HEK293T (cell line): ENCODE data around the gene ROR1.

Experiments
- BHLHE40 ChIP-seq: fragments of 450-650 bp; IDR thresholded peaks from 2 replicates; pipeline ENCODE4 v1.6.1; 2016; ENCODE audit warnings: mild to moderate bottlenecking, moderate library complexity, borderline replicate concordance
- ELF4 ChIP-seq: fragments of 450-650 bp; IDR thresholded peaks from 2 replicates; pipeline ENCODE4 v1.6.1; 2017; ENCODE audit warnings: antibody characterized with exemption
- HDGF ChIP-seq: fragments of 450-650 bp; IDR thresholded peaks from 2 replicates; pipeline ENCODE4 v1.6.1; 2017; ENCODE audit warnings: antibody characterized with exemption, borderline replicate concordance
- TARDBP ChIP-seq: fragments of 450-650 bp; IDR thresholded peaks from 2 replicates; pipeline ENCODE4 v1.6.1; 2016
- TF ChIP-seq, protein P1 (sequence below): fragments of 450-650 bp; IDR thresholded peaks from 2 replicates; pipeline ENCODE4 v1.6.1; 2016

DNA sequence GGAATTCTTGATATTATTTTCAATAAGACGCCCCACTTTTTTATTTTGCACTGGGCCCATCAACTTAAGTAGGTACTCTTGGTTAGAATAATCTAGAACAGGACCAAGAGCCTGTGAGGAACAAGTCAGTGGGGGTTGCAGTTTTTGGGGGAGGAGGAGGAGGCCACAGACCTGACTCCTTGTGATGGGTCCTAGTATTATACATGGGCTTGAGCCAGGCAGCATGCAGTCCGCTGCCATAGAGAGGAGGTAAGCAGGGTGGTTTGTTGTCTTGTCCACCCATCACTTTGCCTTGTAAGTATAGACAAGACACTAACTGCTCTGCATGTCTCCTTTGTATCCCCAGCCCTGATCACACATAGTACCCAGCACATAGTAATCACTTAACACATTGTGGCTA, 24.5 kb downstream of the ROR1 start:
- TF ChIP-seq TARDBP, result no peak
- no peak for TF ChIP-seq BHLHE40
- no peak for TF ChIP-seq HDGF
- no peak for TF ChIP-seq ELF4
- TF ChIP-seq, protein P1, sequence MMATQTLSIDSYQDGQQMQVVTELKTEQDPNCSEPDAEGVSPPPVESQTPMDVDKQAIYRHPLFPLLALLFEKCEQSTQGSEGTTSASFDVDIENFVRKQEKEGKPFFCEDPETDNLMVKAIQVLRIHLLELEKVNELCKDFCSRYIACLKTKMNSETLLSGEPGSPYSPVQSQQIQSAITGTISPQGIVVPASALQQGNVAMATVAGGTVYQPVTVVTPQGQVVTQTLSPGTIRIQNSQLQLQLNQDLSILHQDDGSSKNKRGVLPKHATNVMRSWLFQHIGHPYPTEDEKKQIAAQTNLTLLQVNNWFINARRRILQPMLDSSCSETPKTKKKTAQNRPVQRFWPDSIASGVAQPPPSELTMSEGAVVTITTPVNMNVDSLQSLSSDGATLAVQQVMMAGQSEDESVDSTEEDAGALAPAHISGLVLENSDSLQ, result no peak
